ENCODE measurements around the gene ASRGL1.

The ASRGL1 gene

DNA sequence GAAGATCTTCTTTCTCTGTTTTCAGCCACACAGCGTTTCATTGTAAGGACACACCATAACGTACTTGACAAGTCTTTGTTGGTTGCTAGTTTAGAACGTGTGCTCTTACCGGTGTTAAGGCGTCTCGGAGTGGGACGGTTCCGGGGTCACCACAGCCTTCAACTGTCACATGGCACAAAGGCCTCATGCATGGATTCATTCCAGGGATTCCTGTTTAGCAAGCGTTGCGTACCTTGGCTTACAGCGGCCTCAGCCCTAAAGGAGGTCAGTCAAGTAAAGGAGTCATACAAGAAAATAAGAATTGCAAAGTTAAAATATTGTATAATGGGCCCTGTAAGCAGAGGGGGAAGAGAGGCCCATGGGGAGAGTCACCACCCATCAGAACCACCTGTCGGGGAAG lies 79.3 kb downstream of the ASRGL1 start:
- no peak for DNase-seq (ENCODE audit: low read depth)

DNA sequence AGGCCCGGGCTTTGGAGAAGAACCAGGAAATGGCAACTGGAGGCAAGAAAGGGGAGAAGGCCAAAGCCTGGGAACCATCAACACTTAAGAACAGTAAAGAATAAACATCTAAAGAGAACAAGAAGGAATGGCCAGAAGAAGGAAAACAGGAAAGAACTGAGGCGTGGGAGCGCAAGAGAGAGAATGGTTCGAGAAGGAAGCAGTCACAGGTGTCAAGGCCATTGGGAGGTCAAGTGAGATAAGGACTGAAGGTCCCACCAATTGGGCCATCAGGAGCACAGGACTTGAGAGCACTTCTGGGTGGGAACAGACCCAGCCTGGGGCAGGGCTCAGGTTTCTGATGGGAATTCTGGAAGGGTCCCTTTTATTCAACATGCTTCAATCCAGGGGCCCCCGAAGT lies 80.9 kb downstream of the ASRGL1 start:
- DNase-seq (ENCODE audit: low read depth): no peak

DNA sequence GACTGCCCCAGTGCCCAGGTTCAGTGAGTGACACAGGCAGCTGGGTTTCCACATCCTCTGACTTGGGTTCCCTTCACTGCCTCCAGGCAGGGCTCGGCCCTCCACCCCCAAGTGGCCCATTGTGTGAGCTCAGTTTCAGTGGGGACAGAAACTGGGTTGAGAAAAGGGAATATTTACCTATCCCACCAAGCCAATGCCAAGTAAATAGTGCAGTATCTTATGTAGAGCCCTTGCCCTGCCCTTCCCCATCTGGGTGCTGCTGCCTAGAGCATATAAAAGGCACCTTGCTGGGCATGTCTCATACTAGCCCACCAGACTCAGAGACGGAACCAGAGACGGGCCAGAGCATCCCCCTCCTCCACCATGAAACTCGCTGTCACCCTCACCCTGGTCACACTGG lies 81.5 kb downstream of the ASRGL1 start, which contains the start of gene SCGB1A1:
Gene SCGB1A1, plus strand, starts transcription at position 301 of the 400 bp plus-strand sequence. Its CDS starts 63 bp downstream, at position 364.
- DNase-seq (ENCODE audit: low read depth): no peak

DNA sequence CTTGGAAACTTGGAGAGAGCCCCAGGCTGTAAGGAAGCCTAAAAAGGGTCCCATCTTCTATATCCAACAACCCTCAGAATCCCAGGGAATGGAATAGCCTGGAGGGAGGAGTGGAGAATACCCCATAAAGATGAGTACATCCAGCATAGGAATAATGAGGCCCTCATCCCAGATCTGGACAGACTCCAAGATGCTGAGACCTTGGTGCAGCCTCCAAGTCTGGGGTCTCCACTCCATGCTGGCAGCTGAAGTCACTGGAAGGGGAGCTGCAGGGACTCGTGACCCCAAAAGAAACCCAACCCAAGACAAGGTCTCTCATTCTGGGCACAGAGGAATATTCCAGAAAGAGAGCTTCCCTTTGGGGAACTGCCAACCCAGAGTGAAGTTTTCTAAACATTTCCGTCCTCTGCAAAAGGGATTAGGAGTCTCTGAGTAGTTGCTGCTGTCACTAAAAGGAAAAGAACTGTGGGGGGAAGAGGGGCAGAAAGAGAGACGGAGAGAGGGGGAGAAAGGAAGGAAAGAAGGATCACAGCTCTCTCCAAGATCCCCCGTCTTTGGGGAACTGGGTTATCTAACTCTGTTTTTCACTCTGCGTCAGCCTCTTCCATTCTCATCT lies 82.2 kb downstream of the ASRGL1 start:
- DNase-seq (ENCODE audit: low read depth): no peak

DNA sequence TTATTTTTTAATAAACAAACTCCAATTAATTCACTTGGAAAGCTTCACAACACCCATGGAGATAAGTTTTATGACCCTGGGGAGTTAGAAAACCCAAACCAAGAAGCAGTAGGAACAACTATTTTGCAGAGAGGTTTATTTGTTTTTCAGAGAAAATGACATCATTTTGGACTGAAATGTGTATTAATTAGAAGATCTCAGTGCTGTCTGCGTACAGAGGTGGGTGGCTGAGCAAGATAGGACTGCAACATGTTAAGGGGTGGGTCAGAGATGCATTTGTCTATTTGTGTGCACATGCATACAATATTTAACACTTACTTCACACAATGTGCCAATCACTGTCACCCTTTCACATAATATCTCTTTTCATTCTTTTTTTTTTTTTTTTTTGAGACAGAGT lies 82.7 kb downstream of the ASRGL1 start:
- DNase-seq (ENCODE audit: low read depth): no peak

DNA sequence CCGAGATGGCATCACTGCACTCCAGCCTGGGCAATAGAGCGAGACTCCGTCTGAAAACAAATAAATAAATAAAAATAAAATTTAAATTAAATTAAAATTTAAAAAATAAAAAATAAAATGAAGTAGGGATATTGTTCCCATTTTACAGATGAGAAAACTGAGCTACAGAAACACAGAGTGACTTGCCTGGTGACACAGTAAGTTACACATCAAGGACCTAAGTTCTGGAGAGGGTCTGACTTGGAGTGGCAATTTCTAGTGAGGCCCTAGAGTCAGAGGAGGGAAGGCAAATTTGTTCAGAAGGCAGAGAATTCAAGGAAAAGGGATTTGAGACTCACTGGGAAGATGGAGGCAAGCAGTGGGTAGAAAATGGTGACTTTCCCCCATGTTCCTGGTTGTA lies 83.6 kb downstream of the ASRGL1 start:
- no peak for DNase-seq (ENCODE audit: low read depth)

DNA sequence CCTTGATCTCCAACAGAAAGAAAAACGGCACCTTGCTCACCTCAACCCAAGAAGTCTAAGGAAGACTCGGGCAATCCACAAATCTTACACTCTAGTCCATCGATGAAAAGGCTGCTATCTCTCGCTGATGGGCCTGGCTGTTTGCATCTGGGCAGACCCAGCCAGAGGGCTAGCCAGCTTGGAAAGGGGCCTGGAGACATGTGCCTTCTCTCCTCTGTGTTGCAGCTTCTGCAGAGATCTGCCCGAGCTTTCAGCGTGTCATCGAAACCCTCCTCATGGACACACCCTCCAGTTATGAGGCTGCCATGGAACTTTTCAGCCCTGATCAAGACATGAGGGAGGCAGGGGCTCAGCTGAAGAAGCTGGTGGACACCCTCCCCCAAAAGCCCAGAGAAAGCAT lies 84.7 kb downstream of the ASRGL1 start:
- no peak for DNase-seq (ENCODE audit: low read depth)

DNA sequence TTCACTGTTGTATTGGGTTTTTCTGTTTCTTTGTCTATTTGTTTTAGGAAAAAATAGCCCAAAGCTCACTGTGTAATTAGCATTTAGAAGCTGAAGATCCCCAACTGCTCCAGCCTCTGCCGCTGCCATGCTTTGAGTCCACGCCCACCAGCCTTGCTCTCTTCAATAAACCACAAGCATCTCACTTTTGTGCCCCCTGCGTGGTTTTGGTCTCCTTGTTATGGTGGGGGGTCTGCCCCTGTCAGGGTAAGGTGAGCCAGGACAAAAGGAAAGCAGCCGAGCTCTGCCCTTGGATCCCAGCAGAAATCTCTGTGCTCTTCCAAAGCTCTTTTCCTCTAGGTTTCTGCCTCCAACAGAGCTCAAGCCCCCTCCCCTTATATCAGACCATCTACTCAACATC lies 85.8 kb downstream of the ASRGL1 start:
- no peak for DNase-seq (ENCODE audit: low read depth)

DNA sequence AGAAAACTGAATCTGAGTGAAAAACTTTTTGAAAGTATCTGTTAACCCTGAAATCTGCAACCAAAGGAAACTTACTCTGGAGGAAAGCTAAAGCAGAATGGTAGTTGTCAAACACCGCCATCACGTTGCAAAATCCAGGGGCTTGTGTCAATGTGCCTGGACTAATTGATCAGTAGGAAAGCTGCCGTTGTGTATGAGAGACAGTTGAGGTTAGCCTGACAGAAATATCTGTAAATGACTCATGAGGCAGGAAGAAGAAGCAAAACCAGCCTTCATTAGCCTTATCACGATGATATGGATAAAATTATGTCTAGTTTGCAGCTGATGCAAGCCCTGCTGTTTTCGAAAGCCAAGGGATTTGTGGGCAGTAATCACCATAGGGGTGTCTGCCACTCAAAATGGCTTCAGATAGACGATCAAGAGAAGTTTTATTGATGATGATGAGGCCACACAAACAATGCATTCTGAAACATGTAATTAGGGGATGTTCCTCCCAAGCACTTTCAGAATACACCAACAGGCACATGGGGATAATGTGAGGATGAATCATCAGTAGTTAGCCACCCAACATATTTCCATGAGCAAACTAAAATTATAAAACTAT lies 90.5 kb downstream of the ASRGL1 start:
- no peak for DNase-seq (ENCODE audit: low read depth)

DNA sequence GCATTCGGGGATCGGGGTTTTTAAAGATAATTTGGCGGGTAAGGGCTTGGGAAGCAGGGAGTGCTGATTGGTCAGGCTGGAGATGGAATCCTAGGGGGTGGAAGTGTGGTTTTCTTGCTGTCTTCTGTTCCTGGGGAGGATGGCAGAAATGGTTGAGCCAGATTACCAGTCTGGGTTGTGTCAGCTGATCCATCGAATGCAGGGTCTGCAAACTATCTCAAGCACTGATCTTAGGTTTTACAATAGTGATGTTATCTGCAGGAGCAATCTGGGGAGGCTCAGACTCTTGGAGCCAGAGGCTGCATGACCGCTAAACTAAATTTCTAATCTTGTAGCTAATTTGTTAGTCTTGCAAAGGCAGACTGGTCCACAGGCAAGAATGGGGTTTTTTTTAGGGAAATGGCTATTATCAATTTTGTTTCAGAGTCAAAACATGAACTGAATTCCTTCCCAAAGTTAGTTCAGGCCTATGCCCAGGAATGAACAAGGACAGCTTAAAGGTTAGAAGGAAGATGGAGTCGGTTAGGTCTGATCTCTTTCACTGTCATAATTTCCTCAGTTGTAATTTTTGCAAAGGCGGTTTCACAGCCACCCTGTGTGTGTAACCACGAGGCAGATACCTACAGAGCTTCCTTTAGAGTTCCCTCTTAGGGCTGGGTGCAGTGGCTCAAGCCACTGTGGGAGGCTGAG lies 91.8 kb downstream of the ASRGL1 start:
- DNase-seq (ENCODE audit: low read depth): no peak

DNA sequence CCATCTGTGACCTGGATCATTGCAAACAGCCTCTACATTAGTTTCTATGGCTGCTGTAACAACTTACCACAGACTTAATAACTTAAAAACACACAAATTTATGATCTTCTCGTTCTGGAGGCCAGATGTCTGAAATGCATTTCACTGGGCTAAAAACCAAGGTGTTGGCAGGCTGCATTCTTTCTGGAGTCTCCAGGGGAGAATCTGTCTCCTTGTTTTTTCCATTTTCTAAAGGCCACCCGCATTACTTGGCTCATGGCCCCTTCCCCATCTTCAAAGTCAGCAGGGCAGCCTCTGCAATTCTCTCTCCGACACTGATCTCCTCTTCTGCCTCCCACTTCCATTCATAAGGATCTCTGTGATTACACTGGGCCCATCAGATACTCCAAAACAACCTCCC lies 93.2 kb downstream of the ASRGL1 start:
- DNase-seq (ENCODE audit: low read depth): no peak

DNA sequence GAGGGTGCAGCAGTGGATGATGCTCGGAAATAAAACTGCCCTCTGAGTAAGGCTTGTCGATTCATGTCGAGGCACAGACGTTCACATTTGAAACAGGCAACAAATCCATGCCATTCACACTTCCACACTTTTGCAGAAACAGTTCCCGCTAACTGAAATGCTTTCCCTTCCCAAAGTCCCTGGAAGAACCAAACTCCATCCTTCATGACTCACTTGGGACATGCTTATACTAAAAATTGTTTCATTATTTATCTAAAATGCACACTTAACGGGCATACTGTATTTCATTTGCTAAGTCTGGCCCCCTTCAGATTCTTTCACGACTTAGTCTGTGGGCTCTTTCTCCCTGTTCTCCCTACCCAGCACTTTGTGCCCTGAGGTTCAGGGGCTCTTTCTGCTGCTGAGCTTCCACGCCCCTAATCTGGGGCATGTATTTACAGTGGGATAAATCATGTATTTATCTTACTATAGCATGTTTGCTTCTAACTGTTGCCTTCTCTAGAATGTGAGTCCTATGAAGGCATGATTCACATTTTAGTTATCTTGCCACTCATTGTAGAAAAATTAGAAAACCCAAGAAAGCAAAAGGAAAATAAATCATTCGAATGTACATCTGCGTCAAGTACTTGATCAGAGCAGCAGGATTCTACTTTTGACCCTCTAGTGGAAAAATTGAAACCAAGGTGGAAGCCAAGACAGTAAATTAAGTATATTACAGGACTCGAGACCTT lies 94.1 kb downstream of the ASRGL1 start:
- DNase-seq (ENCODE audit: low read depth): peak; percentile 67

DNA sequence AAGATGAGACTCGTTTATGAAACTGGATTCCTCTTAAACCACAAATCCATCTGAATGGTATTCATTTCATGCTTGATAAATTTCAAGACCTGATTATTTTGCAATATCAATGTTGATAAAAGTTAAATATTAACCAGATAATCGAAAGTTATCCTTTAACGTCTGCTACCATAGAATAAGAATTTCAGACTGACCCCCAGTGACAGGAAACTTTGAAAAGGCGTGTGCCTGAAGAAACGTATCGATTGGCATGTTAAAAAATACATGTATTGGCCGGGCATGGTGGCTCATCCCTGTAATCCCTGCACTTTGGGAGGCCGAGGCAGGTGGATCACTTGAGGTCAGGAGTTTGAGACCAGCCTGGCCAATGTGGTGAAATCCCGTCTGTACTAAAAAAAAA lies 95.4 kb downstream of the ASRGL1 start:
- DNase-seq (ENCODE audit: low read depth): no peak

DNA sequence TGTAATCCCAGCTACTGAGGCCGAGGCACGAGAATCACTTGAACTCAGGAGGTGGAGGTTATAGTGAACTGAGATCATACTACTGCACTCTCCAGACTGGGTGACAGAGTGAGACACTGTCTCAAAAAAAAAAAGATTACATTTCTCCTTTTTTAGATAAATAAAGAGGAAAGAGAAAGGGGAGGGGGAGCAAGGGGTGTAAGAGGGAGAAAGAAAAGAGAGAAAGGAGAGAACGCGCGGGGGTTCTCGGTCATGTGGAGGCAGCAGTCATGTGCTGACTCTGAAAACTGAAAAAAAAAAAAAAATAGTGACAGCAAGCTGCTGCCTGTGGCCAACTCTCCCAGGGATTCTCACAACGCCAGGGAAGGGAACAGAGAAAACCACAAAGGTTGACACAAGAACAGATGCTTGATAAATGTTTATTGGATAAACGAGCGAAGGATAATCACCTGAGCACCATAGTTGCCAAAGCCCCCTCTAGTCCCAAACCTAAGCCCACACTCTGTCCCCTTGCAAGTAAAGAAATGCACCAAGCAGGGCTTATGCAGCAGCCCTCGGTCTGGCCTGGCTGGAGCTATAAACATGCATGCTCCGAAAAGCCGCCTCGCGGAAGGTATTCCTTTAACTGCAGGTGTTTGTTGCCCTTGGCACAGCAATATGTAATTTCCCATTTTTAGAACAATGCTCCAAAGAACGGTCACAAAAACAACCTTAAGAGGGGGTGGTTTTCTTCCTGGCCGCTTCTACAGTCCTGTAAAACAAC lies 96.1 kb downstream of the ASRGL1 start:
- no peak for DNase-seq (ENCODE audit: low read depth)

DNA sequence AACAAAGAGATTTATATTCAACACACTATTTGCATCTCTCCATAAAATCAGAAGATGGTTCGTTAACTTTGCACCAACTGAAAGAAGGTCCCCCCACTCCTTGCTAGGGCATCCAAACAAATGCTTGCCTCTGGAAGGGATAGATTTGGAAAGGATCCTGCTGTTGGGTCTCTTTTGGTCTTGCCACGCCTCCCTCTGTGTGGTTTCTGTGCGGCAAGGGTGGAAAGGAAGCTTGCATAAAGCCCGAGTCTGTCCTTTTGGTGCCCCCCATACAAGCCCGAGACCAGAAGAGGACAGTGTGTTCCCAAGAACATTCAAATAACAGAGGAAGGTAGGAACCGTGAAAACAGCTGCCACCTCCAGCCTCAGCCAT lies 96.6 kb downstream of the ASRGL1 start:
- no peak for DNase-seq (ENCODE audit: low read depth)

DNA sequence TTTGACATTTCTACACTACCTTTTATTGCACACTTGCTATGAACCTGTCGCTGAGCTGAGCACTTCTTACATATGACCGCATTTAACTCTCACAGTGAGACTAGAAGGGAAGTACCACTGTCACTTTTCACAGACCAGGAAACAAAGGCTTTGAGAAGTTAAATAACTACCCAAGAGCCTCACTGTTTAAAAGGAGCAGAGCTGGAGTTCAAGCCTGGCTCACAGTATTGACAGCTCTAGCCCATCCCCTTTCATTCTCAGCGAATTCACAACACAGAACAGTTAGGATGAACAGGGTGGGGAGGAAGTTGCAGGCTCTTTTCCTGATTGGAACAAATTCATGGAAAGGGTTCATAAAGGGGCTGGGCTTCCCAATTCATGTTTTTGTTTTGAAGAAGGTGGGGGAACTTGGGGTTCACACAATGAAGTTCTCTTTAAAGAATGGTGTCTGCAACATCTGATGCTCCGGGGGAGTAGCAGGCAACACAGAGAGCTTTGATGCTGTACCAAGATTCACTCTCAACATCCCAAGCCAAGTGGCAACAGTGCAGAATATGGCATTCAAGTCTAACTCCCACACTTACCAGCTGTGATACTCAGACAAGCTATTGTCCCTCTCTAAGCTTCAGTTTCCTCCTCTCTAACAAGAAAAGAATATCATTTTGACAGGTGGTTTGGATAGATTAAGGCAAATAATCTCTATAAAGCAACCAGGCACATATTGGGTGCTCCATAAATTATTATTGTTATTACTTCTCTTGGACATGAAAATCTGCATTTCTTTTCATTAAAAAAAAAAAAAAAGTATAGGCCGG lies 98.8 kb downstream of the ASRGL1 start:
- DNase-seq (ENCODE audit: low read depth): no peak

DNA sequence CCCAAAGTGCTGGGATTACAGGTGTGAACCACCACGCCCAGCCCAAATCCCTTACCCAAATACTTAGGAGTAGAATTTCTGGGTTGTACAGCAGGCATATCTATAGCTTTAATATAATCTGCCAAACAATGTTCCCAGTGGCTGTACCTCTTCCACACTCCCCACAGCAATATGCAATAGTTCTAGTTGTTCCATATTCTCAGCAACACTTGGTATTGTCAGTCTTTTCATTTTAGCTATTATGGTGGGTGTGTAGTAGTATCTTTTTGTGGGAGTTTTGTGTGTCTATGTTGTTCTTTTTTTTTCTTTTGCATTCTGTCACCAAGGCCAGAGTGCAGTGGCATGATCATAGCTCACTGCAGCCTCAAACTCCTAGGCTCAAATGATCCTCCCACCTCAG lies 100.4 kb downstream of the ASRGL1 start:
- no peak for DNase-seq (ENCODE audit: low read depth)

DNA sequence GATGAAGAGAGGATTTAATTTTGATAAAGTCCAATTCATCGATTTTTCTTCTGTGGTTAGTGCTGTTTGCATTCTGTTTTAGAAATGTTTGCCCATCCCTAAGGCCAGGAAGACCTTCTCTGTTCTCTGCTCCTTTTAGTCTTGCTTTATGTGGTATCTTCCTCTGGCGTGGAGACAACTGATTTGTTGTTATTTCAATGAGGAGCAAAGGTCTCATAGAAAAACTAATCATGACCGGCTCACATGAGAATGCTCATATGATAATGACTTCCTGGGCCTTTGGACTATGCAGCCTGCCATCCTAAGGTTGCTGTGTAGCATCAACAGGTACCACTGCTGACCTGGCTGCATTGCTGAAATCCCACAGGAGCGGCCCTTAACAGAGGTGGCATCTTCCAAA lies 101.4 kb downstream of the ASRGL1 start:
- DNase-seq (ENCODE audit: low read depth): no peak

DNA sequence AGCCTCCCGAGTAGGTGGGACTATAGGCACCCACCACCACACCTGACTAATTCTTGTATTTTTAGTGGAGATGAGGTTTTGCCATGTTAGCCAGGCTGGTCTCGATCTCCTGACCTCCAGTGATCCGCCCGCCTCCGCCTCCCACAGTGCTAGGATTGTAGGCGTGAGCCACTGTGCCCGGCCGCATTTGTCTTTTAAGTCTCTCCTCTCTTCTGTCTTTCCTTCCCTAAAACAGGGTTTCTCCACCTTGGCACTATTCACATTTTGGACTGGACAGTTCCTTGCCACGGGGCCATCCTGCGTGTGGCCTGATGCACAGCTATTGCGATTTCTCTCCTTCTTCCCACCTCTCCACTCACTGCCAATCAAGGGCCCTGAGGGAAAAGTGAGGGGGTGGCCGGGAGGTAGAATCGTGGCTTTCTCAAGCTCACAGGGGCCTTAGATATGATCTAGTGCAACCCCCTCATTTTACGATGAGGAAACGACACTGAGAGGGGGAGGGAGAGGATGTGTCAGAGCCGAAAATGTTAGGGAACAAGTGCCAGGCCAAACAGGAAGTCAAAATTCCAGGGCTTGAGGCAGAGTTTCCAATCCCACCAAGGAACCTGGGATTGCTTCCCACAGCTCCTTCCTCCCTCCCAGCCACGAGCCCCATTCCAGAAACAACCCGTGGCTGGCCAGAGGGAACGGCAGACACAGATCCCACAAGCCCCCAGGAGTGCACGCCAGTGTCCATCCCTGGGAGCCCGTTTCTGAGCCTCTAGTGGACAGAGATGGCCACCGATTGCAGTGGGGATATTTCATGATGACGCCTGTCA lies 102.7 kb downstream of the ASRGL1 start:
- no peak for DNase-seq (ENCODE audit: low read depth)

Measured in non-pigmented ciliary epithelial cell (primary cell).